ENCODE results near the gene HOXD13.

HOXD13 gene

DNA sequence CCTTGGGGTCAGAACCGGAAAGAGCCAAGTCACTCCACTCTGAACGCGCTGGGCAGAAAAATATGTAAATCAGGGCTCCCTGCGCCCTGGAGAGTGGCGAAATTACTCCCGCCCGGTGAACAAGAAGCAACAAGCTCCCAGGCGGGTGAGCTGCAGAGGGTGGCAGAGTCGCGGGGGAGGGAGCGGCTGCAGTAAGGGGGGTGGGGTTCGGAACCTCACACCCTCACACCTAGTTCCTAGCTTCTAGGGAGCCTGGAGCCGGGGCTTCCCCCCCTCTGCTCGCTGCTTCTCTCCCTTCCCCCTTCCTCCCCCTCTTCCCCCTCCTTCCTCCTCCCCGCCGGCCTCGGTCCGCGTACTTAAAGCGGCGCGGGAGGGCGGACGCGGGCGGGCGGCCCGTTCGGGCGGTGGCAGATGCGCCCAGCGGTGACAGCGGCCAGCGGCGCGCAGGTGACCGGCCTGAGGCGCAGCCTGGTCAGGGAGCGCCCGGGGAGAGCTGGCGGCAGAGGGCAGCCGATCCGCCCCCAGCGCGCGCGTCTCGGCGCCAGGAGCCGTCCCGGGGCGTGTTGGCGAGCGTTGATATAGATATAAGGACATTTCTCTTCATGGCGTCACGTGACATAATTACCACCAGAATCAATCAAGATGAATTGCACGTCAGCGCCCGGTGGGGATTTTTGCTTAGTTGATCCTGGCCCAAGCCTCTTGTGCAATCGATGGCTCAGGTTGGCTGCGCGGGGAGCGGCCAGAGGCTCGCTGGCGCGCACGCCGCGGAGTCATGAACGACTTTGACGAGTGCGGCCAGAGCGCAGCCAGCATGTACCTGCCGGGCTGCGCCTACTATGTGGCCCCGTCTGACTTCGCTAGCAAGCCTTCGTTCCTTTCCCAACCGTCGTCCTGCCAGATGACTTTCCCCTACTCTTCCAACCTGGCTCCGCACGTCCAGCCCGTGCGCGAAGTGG lies 14.3 kb downstream of the HOXD13 start, which contains the start of gene HOXD11:
Gene HOXD11, plus strand, starts transcription at position 700 of the 959 bp plus-strand sequence. Its CDS starts 76 bp downstream, at position 776.
- no peak for DNase-seq (ENCODE audit: low read depth in 2 of 2)

DNA sequence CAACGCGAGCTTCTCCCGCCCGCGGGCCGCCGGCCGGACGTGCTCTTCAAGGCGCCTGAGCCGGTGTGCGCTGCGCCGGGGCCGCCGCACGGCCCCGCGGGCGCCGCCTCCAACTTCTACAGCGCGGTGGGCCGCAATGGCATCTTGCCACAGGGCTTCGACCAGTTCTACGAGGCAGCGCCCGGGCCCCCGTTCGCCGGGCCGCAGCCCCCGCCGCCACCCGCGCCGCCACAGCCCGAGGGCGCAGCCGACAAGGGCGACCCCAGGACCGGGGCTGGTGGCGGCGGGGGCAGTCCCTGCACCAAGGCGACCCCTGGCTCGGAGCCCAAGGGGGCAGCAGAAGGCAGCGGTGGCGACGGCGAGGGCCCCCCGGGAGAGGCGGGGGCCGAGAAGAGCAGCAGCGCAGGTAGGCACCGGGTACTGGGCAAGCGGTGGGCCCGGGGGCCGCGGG lies 15.2 kb downstream of the HOXD13 start:
- no peak for DNase-seq (ENCODE audit: low read depth in 2 of 2)

DNA sequence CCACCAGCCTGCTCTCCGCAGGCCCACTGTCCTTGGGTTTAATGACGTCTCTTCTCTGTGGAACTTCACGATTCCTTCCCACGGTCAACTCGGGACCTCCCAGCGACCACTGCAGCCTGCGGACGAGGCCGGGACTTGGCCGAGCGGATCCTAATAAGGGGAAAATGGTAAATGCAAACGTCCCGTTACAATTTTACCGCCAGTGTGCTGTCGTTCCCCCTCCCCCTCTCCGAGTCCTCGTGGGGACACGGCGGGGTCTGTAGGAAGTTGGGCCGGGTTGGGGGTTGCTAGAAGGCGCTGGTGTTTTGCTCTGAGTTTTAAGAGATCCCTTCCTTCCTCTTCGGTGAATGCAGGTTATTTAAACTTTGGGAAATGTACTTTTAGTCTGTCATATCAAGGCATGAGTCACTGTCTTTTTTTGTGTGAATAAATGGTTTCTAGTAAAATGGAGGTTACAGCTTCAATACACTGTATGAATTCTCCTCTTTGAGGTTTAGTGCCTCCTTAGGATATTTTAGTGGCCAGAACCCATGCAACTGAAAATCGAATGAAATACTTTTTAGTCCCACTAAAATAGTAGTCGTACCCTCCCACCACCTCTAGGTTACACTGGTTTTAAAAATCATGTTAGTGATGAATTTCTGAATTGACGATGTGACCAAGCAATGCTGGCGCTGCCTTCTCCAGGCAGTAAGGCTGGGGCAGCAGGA lies 16.8 kb downstream of the HOXD13 start:
- DNase-seq (ENCODE audit: low read depth in 2 of 2): no peak

DNA sequence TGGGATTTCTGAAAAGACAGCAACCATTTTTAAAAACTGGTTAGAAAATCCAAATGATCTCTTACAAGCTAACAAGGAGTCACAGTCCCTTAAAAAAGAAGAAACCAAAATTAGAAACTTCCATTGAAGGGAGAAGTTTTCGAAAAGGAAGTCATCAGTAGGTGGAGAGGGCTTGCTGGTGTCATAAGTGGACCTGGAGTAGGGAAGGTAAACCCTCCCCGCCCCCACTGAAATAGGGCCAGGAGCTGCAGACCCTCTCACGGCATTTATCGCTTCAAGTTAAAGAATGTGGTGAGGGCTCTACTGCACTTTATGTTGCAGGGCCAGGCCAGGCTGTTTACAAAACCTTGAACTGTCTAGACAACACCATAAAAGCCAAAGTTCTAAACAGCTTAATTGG lies 17.4 kb downstream of the HOXD13 start:
- no peak for DNase-seq (ENCODE audit: low read depth in 2 of 2)

DNA sequence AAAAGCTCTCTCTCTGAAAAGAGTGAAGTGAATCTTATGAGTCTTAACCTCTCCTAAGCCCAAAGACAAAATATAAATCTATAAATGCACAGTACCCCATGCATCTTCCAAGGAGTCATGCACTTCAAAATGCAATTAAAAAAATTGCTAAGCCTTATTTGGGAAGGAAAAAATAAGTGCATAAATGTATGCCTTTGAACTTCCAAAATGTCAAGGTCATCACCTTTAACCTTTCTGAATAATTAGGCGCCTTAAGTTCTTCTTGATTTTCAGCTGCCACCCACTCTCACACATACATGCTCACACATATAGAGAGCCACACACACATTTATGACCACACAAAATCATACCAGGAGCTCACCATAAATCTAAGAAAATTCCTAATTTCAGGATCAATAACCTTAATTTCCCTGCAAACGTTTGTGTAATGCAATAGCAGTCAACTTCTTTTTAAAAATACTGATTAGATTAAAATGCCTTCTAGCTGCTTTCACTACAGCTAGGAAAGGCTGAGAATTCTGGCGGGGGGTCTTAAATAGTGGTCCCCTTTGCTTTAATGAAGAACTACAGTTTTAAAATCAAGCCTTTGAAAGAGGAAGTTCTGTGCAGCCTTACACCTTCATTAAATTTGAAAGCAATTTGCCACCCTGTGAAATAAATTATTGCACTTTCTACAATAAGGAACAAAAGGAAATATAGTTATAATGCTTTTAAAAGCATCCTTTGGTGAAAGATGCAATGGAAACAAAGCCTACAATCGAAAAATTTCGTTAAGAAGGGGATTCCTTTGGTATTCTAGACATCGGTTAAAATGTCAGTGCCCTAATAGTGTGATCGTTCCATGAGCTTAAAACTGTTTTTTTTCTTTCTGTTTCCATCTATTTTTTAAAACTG lies 18.1 kb downstream of the HOXD13 start:
- no peak for DNase-seq (ENCODE audit: low read depth in 2 of 2)

DNA sequence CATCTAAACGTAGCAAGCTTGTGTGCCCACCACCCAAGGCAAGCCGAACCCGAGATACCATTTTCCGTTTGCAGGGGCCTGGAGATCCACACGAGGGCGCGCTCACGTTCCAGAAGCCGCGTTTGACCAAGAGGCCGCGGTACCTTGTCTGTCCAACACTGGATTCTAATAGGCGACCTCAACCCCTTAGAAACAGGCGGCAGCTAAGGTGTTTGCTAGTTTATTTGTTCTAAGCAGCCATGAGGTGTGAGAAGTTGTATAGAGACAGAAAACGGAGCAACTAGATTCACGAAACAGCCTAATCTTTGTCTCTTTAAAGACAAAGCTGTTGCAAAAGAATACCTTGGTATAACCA lies 18.8 kb downstream of the HOXD13 start:
- DNase-seq (ENCODE audit: low read depth in 2 of 2): no peak

DNA sequence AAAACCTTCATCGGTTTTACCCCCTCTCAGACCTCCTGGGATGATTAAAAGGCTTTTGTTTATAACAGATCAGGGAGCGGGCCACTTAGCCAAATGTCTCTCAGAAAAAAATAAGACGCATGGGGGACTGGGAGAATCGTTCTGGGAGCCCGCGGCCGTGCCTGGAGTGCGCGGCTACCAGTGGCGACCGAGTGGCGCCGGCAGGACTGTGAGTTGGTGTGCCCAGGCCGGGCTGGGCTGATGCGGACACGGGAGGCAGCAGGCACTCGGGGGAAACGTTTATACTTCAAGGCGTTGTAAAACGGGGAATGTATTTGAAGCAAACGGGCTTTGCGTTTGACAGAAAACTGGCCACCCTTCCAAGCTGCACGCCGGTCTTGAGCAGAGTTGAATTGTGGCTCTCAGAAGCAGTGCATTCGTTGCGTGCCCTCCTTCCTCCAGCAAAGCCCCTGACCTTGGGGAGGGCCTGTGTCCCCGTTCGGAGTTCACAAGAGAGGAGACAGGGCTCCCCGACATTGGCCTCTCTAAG lies 19.4 kb downstream of the HOXD13 start:
- DNase-seq (ENCODE audit: low read depth in 2 of 2): no peak

DNA sequence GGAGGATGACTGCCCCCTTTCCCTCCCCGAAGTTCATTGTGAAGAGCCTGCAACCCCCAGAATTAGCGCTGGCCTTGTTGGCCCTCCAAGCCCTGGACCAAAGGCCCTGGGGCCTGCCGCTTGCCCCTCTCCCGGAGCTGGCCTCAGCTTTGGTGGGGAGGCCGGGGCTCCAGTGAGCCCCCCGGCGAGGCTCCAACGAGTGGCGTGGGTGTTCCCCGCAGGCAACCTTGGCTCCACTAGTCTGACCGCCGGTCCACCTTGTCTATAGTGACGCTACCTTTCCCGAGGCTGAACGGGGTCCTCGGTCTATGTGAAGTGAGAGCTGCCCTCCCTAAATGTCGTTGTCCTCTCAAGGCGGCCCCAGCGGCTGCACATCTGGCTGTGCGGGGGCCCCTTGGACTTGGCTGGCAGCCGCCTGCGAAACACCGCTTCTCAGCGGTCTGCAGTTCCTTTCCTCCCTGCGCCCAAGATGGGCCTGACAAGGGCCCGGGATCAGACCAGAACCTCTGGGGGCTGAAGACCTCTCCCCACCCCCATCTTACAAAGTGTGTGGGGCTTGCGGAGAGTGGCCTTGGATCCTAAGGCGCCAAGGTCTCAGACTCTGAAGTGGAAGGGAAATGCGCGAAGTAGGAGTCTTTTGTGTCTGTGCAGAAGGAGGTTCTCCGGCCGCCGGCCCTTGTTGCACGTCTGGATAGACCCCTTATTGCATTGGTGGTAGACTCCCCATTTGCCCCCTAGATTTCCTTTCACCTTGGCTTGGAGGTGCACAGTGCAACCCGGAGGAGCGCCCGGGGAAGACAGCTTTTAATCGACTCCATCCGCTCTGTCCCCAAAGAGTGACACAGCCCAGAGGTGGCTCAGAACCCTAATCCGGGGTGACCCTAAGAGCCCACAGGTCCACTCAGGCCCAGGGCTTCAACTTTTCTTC lies 20.1 kb downstream of the HOXD13 start:
- DNase-seq (ENCODE audit: low read depth in 2 of 2): no peak

DNA sequence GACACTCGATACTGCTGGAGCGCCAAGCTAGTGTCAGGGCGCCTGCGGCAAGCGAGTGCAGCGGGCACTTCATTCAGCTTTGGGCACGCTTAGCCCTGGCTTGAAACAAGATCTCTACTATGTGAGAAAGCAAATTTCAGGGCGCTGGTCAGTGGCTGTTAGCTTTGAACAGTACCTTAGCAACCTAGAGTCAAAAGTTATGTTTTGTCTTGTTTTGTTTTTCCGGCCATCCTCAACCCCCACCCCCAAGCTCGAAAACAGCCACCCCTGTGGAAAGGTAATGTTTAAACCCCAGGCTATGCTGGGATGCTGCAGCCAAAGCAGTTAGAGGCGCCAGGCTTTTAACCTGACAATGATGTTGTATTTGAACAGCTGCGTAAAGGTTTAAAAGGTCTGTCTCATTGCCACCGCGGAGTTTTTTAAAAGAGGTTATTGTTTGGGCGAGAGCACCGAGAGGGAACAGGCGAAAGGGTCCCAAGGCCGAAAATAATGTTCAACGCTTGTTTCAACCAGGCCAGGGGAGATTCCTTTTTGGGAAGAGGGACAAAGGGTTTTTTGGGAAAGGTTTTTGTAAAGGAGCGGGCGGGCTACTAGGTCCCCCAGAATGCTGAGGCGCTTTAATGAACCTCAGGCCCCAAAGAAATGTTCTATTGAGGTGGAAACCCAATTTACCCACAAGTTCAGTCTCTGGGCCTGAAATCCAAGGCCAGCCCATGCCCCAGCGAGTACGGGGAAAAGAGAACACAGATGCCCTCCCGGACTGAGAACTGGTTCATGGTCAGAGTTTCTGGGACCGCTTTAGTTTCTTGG lies 21.8 kb downstream of the HOXD13 start:
- DNase-seq (ENCODE audit: low read depth in 2 of 2): no peak

DNA sequence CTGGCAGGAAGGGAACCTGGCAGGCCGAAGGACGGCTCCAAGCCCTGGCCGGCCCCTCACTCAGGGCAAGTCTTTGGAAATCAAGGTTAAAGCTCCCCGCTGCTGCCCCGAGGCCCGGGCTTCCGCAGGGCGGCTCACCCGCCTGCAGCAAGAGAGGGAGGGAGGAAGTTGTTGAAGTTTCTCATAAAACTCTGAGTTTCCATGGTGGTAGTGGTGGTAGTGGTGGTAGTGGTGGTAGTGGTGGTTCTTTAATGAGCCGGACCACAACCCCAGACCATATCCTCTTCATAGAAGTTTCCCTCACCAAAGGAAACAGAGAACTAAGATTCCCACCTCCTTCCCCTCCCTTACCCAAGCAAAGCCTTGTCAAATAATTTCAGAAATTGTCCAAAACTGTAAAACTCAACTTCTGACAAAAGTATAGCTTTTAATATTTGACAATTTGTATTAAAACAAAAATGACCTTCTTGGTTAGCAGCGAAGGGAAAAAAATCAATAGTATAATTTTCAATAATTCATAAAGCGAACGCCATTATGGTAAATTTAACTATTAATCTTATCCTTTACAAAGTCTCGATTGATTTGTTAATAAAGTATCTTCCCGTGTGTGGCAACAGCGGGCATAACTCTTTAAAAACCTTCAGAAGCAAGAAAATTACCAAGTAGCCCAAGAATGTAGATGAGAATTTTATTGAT lies 22.6 kb downstream of the HOXD13 start:
- DNase-seq (ENCODE audit: low read depth in 2 of 2): no peak

DNA sequence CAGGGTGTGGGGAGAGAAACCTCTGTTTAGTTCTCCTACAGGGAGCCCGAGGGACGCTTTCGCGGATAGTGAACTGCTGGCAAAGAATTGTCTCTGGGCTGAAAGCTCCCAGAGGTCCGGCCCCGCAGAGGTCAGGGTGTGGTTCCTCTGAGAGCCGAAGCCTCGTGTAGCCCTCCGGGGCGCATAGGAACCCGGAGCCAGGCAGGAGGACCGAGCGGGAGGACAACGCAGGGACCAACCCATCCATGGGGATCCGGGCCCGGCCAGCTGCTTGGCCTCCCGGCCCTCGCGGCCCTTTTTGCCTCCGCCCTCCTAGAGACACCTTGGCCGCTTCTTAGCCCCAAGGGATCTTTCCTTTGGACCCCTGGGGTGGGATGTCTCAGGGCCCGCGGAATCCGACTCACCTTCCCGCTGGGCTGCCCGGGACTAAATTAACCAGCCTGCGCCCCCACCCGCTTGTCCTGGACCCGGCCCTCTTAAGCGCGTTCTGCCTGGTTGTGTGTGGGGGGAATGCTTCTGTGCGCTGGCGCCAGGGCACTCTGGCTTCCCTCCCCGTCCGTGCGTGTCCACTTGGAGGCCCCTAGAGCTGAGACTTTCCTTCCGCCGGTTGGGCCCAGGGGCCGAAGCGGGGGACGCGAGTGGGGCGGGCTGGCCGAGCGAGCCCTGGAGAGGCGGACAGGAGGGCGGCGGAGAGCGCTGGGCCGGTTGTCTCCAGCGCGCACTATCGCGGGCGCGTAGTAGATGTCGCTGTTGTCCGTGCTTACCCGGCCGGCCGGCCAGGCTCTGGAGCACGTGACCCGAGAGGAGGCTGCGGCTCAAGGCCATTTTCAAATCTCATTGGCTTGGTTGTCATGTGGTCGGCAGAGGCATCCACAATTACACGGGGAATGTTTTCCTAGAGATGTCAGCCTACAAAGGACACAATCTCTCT lies 23.6 kb downstream of the HOXD13 start, which contains the start of gene HOXD10:
Gene HOXD10, plus strand, starts transcription at position 896 of the 931 bp plus-strand sequence. CDS start 56 bp downstream, outside the sequence.
- no peak for DNase-seq (ENCODE audit: low read depth in 2 of 2)

DNA sequence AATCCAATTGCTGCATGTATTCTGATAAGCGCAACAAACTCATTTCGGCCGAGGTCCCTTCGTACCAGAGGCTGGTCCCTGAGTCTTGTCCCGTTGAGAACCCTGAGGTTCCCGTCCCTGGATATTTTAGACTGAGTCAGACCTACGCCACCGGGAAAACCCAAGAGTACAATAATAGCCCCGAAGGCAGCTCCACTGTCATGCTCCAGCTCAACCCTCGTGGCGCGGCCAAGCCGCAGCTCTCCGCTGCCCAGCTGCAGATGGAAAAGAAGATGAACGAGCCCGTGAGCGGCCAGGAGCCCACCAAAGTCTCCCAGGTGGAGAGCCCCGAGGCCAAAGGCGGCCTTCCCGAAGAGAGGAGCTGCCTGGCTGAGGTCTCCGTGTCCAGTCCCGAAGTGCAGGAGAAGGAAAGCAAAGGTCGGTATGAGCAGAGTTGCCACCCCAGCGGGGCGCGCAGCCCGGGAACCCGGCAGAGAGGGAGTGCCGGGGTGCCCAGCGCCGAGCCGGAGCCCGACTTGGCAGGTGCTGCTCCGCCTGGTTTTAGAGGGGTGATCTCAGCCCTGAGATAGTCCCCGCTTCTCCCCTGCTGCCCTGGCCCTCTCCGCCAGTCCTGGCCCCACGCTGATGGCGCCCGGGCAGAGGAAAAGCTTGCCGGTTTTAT lies 24.8 kb downstream of the HOXD13 start:
- no peak for DNase-seq (ENCODE audit: low read depth in 2 of 2)

DNA sequence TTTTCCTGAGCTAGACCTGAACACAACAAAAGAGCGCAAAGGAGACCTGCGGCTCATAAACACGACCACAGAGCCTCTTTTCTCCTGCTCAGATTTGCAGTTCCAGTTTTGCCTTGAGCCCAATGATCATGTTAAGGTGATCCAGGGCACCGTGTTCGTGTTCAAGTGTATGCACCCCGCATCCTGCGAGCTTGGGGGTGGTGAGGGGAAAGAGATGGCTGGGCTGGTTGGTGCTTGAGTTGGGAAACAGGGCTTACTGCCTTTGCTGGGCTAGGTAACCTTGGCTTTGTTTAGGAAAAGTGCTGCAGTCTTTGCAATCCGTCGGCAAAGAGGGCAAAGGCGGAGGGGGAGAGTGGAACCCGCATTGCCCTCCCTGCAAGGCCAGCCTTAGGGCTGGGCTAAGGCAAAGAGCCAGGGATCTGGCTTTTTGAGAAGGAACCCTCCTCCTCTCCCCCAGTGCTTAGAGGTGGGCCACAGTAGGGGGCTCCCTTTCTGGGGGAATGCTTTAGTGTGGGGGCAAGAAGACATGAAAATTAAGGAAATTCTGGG lies 25.4 kb downstream of the HOXD13 start:
- DNase-seq (ENCODE audit: low read depth in 2 of 2): no peak

DNA sequence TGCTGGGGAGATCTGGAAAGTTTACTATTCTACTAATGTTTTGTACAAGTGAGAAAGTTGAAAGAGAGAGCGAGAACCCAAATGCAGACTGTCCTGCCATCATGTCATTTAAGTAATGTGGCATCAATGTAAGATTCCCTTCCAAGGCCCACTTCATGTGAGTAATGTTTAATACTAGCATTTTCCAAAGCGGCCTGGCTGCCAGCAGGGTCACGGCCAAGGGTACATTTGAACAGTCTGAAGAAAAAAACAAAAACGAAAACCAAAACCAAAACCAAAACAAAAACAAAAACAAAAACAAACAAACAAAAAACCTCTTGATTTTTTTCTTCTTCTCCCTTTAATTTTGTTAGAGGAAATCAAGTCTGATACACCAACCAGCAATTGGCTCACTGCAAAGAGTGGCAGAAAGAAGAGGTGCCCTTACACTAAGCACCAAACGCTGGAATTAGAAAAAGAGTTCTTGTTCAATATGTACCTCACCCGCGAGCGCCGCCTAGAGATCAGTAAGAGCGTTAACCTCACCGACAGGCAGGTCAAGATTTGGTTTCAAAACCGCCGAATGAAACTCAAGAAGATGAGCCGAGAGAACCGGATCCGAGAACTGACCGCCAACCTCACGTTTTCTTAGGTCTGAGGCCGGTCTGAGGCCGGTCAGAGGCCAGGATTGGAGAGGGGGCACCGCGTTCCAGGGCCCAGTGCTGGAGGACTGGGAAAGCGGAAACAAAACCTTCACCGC lies 26.2 kb downstream of the HOXD13 start:
- DNase-seq (ENCODE audit: low read depth in 2 of 2): no peak

DNA sequence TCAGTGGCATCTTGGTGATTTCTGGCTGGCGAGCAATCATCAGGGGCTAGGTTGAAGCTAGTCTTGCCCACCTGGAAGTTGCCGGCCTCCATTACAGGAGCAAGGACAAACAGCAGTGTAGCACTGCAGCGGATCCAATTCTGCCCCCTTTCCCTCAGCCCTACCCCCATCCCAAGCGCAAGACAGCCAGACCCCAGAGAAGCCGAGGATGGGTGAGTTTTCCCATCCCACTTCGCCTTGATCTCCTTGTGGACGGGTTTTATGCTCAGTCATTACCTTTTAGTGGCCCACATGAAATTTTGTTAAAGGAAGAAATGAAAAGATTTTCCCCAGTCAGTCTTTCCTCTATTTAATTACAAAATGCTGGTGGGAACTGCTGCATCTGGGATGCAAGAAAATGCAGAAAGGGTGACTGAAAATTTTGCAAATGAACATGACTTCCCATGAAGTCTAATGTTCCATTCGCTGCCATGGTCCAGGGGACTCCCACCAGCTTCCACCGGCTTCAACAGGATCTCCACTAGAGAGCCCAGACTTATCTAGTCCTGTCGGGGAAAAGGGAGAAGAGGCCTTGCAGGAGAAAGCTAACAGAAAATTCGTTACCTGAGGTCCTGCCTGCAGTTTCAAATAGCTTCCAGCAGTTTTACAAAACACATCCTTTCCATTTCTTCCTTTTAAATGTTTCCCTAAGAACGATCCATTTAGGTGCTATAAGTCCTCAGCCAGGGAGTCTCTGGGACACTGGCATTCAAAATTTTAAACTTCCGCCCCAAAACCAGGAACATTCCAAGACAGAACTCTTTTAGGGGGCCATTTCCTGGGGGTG lies 28.1 kb downstream of the HOXD13 start:
- no peak for DNase-seq (ENCODE audit: low read depth in 2 of 2)
